Breast epithelium (tissue), 4 donors: ENCODE data around the gene BRD1. TPM values are rescaled to one million over a fixed set of nuclear protein-coding genes. Genes with fewer than 3 reads are reported as not detected.

Experiments
- DNase-seq, 2 donors: peaks; one replicate each; pipeline ENCODE4 v3.0.0-alpha.2; 2019; ENCODE audit warnings: low spot score in 2 of 2
- H3K27ac ChIP-seq, 2 donors: fragments of 200-600 bp; sonication (generic) in 1 of 2; one replicate each; pipeline ENCODE4 v1.5.1; 2016 to 2019; ENCODE audit warnings: mild to moderate bottlenecking in 1 of 2
- H3K27me3 ChIP-seq, 2 donors: fragments of 200-600 bp; sonication (generic) in 1 of 2; one replicate each; pipeline versions ENCODE4 v1.5.1 to v1.6.0; 2017 to 2019; ENCODE audit warnings: control low read depth in 1 of 2, mild to moderate bottlenecking in 1 of 2
- H3K36me3 ChIP-seq: fragments of 200-600 bp; one replicate; pipeline ENCODE4 v1.5.1; 2019
- H3K4me1 ChIP-seq, 2 donors: fragments of 200-600 bp; sonication (generic); one replicate each; pipeline ENCODE4 v1.5.1; 2016 to 2019; ENCODE audit warnings: control low read depth in 1 of 2
- H3K4me3 ChIP-seq, 3 donors: fragments of 200-600 bp; sonication (generic); 1 replicate in 2 of 3; 2 replicates in 1 of 3; pipeline ENCODE4 v1.5.1; 2016 to 2019; ENCODE audit warnings: mild to moderate bottlenecking in 3 of 3, moderate library complexity in 2 of 3
- H3K9me3 ChIP-seq, 2 donors: fragments of 200-600 bp; sonication (generic) in 1 of 2; one replicate each; pipeline ENCODE4 v1.5.1; 2016 to 2019; ENCODE audit warnings: control low read depth in 1 of 2
- POLR2A ChIP-seq: fragments of 450-650 bp; IDR thresholded peaks from one replicate; pipeline ENCODE4 v1.6.1; 2016; ENCODE audit warnings: antibody characterized with exemption, mild to moderate bottlenecking, moderate library complexity
- POLR2AphosphoS5 ChIP-seq, 3 donors: sonication (generic); formaldehyde crosslinking; IDR thresholded peaks; one replicate each; pipeline ENCODE4 v1.6.1; 2017; ENCODE audit warnings: antibody characterized with exemption in 3 of 3
- intact Hi-C: fragments of 100-400 bp; cut with DNase I; formaldehyde crosslinking; loops from one replicate; pipeline ENCODE4 v1.15.1; 2023; ENCODE audit warnings: low total_unique reads
- total RNA-seq, 3 donors: library from RNA; depleted of rRNA; stranded (reverse); fragments of >200 nt; gene quantifications; one replicate each; pipeline ENCODE4 v1.1.0, GENCODE V29; 2016
- TF ChIP-seq, protein P1 (sequence below), 3 donors: fragments of 450-650 bp; IDR thresholded peaks; one replicate each; pipeline ENCODE4 v1.5.1; 2016 to 2017; ENCODE audit warnings: antibody characterized with exemption in 3 of 3, mild to moderate bottlenecking in 3 of 3, moderate library complexity in 3 of 3

The BRD1 gene
- total RNA-seq, 3 donors from 2014 or later, result 33.4 to 35.1 (median 34.1) TPM

DNA sequence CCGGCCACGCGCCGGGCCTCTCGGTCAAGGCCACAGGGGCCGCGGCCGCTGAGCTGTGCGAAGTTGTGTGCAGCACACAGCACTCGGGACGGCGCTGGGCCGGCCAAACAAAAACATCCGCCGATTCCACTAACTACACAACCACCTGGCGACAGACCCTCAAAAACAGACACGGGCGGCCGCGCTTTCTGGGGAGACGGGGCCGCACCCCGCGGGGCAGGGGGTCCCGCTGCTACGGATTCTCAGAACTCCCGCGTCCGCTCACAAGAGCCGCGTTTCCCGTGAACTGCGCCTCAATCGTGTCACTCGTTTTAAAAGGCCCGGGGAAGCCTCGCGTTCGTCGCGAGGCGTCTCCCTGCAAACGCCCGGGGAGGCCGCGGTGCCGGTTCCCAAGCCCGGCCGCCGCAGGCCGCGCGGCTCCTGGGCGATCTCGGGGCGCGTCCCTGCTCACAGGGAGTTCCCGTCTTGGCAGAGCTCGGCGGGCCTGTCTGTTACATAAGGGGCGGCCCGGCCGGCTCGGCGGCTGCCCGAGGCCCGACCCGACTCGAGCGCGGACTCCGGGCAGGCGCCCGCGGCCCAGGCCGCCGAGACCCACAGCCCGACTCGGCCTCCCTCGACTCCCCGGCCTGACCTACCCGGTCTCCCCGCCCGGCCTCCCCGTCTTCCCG is 936 bp downstream of the BRD1 start:
- peak overlapping the region; percentile 90 to 95 for H3K27ac ChIP-seq
- H3K9me3 ChIP-seq, result peaks cover 0 to 4% of the 10 kb centered on the region in 2 donors
- TF ChIP-seq, protein P1, sequence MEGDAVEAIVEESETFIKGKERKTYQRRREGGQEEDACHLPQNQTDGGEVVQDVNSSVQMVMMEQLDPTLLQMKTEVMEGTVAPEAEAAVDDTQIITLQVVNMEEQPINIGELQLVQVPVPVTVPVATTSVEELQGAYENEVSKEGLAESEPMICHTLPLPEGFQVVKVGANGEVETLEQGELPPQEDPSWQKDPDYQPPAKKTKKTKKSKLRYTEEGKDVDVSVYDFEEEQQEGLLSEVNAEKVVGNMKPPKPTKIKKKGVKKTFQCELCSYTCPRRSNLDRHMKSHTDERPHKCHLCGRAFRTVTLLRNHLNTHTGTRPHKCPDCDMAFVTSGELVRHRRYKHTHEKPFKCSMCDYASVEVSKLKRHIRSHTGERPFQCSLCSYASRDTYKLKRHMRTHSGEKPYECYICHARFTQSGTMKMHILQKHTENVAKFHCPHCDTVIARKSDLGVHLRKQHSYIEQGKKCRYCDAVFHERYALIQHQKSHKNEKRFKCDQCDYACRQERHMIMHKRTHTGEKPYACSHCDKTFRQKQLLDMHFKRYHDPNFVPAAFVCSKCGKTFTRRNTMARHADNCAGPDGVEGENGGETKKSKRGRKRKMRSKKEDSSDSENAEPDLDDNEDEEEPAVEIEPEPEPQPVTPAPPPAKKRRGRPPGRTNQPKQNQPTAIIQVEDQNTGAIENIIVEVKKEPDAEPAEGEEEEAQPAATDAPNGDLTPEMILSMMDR (IDR thresholded peaks at IDR 0.05), result no peak
- TF ChIP-seq POLR2AphosphoS5 (IDR thresholded peaks at IDR 0.05) (no peak), POLR2A (no peak)
- H3K27me3 ChIP-seq, result no peaks in the 10 kb centered on the region
- intact Hi-C loops, result no loop called here
- H3K4me1 ChIP-seq, result peaks cover 13 to 21% of the 10 kb centered on the region in 2 donors
- H3K36me3 ChIP-seq, result no peaks in the 10 kb centered on the region
- DNase-seq, result peak in 1 of 2 donors; percentile 52
- peak overlapping the region; percentile 76 to 98 (median 78) for H3K4me3 ChIP-seq

DNA sequence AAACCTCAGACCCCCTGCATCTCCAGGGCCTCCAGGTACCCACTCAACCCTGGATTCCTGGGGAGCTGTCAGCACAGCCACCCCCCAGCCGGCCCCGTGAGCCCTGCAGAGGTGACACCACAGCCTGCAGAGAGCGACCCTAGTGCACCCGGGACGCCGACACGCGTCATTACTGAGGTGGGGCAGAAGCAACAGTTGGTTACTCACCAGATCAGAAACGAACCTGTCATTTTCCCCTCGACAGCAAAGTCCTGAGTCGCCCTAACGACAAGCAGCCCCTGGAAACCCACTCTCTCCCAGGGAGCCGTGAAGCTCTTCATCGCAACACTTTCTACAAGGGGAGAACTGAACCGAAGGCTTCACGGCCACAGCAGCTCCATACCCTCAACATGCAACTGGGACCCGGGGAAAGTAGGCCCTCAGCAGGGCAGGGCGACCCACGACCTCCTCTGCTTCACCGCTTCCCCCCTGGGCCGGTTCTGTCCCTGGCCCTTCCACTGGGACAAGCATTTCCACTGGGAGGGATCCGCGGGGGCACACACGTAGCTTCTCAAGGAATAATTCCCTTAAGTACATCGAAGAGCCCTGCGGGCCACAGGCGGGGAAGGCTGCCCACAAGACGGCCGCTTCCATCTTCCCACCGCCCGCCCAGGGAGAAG is 1.6 kb downstream of the BRD1 start:
- Histone ChIP-seq H3K4me1 (peaks cover 13 to 21% of the 10 kb centered on the region in 2 donors), H3K36me3 (no peaks in the 10 kb centered on the region), H3K27ac (peak overlapping the region; percentile 90 to 95), H3K9me3 (peaks cover 0 to 4% of the 10 kb centered on the region in 2 donors), H3K27me3 (no peaks in the 10 kb centered on the region), H3K4me3 (peak overlapping the region; percentile 76 to 98 (median 78))
- intact Hi-C loops, result no loop called here
- no peak for DNase-seq
- TF ChIP-seq POLR2AphosphoS5 (IDR thresholded peaks at IDR 0.05), result no peak
- TF ChIP-seq POLR2A, result no peak
- TF ChIP-seq, protein P1 (IDR thresholded peaks at IDR 0.05), result no peak

DNA sequence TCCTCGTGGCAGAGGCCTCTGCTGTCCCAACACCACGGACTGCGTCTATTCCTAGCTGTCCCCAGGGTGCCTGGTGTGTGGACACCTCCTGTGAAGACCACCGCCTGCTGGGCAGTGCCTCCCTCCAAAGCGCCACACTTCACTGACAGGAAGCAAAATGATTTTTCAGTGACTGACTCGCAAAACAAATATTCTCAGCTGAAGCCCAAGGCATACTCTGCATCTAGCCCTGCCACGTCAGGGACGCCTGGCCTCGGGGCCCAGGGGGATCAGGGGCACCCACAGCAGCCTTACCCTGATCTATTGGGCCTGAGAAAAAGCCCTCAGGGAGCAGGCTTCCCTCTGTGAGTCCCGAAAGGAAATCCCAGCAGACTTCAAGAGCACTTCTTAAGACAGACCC is 2.2 kb downstream of the BRD1 start:
- TF ChIP-seq, protein P1 (IDR thresholded peaks at IDR 0.05), result no peak
- no peak for TF ChIP-seq POLR2A
- no peak for TF ChIP-seq POLR2AphosphoS5 (IDR thresholded peaks at IDR 0.05)

DNA sequence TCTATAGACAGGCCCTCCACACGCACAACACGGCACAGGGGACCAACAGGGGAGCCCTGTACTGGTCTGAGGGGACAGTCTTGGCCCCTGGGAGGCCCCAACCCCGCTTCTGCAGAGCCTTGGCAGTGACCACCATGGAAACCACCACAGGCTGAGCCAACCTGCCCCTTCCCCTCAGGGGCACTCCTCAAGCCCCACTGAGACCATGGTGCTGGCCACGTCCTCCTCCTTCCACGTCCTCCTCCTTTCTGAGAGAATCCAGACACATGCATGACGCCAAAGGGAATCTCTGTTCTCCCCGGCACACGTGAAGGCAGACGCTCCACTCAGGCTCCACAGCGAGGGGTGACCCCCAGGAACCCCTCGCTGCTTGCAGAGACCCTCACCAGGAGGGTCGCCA is 2.7 kb downstream of the BRD1 start:
- H3K27me3 ChIP-seq, result no peaks in the 10 kb centered on the region
- intact Hi-C loops, result no loop called here
- no peak overlapping the region for H3K27ac ChIP-seq
- no peaks in the 10 kb centered on the region for H3K36me3 ChIP-seq
- TF ChIP-seq POLR2A, result no peak
- H3K9me3 ChIP-seq, result peaks cover 0 to under 1% of the 10 kb centered on the region in 2 donors
- peaks cover 13 to 21% of the 10 kb centered on the region in 2 donors for H3K4me1 ChIP-seq
- DNase-seq, result no peak
- H3K4me3 ChIP-seq, result peak overlapping the region in 2 of 3 donors; percentile 76 to 98

More for the DNA sequence above, 2.2 kb downstream of the BRD1 start:
- H3K4me3 ChIP-seq, result peak overlapping the region; percentile 76 to 98 (median 78)
- intact Hi-C loops, result no loop called here
- no peak overlapping the region for H3K27ac ChIP-seq
- H3K9me3 ChIP-seq, result peaks cover 0 to 4% of the 10 kb centered on the region in 2 donors
- no peak for DNase-seq
- no peaks in the 10 kb centered on the region for H3K36me3 ChIP-seq
- H3K27me3 ChIP-seq, result no peaks in the 10 kb centered on the region
- H3K4me1 ChIP-seq, result peaks cover 13 to 21% of the 10 kb centered on the region in 2 donors

DNA sequence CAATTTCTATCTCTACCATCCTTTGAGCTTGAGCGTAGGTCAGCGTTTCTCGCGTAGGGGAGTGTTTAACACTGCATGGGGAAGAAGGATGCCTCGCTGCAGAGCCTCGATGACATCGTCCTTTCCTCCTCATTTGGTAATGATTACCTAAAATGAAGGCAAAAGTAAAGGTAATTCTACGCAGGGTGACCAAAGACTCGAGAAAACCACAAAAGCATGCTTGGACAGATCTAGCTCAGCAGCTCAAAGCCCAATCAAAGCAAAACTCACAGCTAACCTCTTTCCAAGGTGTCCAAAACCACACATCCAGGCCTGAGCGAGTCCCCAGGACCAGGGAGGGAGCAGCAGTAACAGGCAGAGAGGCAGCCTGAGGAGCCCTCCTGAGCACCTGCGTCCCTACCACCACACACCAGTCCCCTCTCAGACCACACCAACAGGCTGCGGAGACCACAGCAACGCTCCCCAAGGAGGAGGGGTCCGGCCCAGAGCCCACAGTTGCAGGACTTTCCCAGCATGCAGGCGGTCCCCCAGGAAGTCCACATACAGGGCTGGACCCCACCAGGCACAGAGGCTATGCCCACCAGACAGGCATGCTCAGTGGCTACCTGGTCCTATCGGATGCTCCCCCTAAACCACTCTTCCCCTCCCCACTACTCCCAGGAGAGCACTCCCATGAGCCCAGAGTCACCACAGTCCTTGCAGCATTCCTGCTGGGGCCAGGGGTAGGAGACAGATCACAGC is 3.3 kb downstream of the BRD1 start:
- no peak for DNase-seq
- TF ChIP-seq, protein P1 (IDR thresholded peaks at IDR 0.05), result no peak
- TF ChIP-seq POLR2A (no peak), POLR2AphosphoS5 (IDR thresholded peaks at IDR 0.05) (no peak)
- Histone ChIP-seq H3K4me1 (peaks cover 13 to 21% of the 10 kb centered on the region in 2 donors), H3K27ac (no peak overlapping the region), H3K4me3 (peak overlapping the region in 1 of 3 donors; percentile 98), H3K27me3 (no peaks in the 10 kb centered on the region), H3K9me3 (no peaks in the 10 kb centered on the region), H3K36me3 (no peaks in the 10 kb centered on the region)
- intact Hi-C loops, result no loop called here
